Islet of Langerhans (tissue), 1 donor: ENCODE data around the gene BCL11A.
"Not testable (repeated sequence)": the region's sequence is repeated elsewhere in the genome, so short reads cannot be mapped to it uniquely, and the experiment has no call there.

Experiments
- FAIRE-seq: peaks from one replicate; lab custom pipeline; 2011; peaks lifted over from hg19 to GRCh38; lab: Jason Lieb, UNC

Gene BCL11A

GRCh38 chr2:60426880-60427279 is 126.6 kb downstream of the BCL11A start:
- FAIRE-seq = no peak

GRCh38 chr2:60426341-60426740 is 127.1 kb downstream of the BCL11A start:
- FAIRE-seq = no peak

- no peak for FAIRE-seq
These were observed 129.2 kb downstream of the BCL11A start for GRCh38 chr2:60424233-60424632.

GRCh38 chr2:60423505-60423904 is 129.9 kb downstream of the BCL11A start:
- no peak for FAIRE-seq

GRCh38 chr2:60422826-60423483 is 130.5 kb downstream of the BCL11A start:
- no peak for FAIRE-seq

- not testable (repeated sequence) for FAIRE-seq
These were observed 136.2 kb downstream of the BCL11A start for GRCh38 chr2:60417210-60417609.

GRCh38 chr2:60416221-60417008 is 137.0 kb downstream of the BCL11A start:
- no peak for FAIRE-seq

GRCh38 chr2:60415814-60416213 is 137.6 kb downstream of the BCL11A start:
- FAIRE-seq = no peak

GRCh38 chr2:60414495-60415138 is 138.8 kb downstream of the BCL11A start:
- no peak for FAIRE-seq

- no peak for FAIRE-seq
These were observed 139.7 kb downstream of the BCL11A start for GRCh38 chr2:60413814-60414168.

GRCh38 chr2:60413069-60413813 is 140.2 kb downstream of the BCL11A start:
- FAIRE-seq = no peak

GRCh38 chr2:60412620-60413019 is 140.8 kb downstream of the BCL11A start:
- FAIRE-seq = no peak

GRCh38 chr2:60412027-60412426 is 141.4 kb downstream of the BCL11A start:
- no peak for FAIRE-seq

- FAIRE-seq = no peak
These were observed 142.2 kb downstream of the BCL11A start for GRCh38 chr2:60411295-60411694.

- FAIRE-seq = no peak
These were observed 142.9 kb downstream of the BCL11A start for GRCh38 chr2:60410456-60411146.

GRCh38 chr2:60409531-60409871 is 144.0 kb downstream of the BCL11A start:
- FAIRE-seq = no peak

GRCh38 chr2:60408811-60409530 is 144.5 kb downstream of the BCL11A start:
- FAIRE-seq = no peak

- FAIRE-seq = no peak
These were observed 145.2 kb downstream of the BCL11A start for GRCh38 chr2:60408207-60408606.

GRCh38 chr2:60407398-60407797 is 146.1 kb downstream of the BCL11A start:
- FAIRE-seq = no peak

GRCh38 chr2:60406192-60406591 is 147.3 kb downstream of the BCL11A start:
- no peak for FAIRE-seq

- no peak for FAIRE-seq
These were observed 148.1 kb downstream of the BCL11A start for GRCh38 chr2:60405271-60405919.
